ENCODE measurements around the gene SYVN1.

DNA sequence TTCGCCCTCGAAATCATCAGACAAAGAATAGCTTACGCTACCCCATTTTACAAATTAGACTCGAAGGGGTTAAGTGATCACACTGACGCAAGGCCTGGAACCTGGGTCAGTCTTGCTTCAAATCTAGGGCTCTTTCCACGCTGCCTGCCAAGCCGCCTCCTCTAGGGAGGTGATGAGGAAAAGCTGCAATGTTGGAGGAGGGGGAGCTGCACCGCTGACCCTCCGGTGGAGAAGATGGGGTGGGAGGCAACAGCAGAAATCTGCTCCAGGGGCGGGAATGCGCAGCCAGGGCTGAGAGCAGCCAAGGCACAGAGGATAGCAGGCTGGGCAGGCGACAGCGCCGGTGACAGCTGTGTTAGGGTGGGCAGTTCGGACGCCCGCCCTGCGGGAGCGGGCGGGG, 595 bp downstream of the SYVN1 start:
- no peak for TF ChIP-seq GATA2 (IDR thresholded peaks at IDR 0.05; ENCODE audit: low read depth, low read length)
- TF ChIP-seq GATA3 (IDR thresholded peaks at IDR 0.05; ENCODE audit: low read depth, low read length): no peak
